ENCODE data around the gene EIF4G3.
"Not testable (repeated sequence)": the region's sequence is repeated elsewhere in the genome, so short reads cannot be mapped to it uniquely, and the experiment has no call there.

The EIF4G3 gene

DNA sequence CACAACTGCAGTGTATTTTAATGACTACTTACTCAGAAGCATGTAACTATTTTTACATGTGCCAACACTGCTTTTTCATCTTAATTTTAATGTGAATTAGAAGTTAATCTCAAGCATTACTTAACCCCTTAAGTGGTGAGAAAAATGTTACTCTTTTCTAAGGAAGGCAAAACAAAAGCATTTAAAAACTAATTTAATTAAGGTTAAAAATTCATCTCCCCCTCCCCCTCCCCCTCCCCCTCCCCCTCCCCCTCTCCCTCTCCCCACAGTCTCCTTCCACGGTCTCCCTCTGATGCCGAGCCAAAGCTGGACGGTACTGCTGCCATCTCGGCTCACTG is 362.2 kb downstream of the EIF4G3 start:
- TF ChIP-seq, protein P1, sequence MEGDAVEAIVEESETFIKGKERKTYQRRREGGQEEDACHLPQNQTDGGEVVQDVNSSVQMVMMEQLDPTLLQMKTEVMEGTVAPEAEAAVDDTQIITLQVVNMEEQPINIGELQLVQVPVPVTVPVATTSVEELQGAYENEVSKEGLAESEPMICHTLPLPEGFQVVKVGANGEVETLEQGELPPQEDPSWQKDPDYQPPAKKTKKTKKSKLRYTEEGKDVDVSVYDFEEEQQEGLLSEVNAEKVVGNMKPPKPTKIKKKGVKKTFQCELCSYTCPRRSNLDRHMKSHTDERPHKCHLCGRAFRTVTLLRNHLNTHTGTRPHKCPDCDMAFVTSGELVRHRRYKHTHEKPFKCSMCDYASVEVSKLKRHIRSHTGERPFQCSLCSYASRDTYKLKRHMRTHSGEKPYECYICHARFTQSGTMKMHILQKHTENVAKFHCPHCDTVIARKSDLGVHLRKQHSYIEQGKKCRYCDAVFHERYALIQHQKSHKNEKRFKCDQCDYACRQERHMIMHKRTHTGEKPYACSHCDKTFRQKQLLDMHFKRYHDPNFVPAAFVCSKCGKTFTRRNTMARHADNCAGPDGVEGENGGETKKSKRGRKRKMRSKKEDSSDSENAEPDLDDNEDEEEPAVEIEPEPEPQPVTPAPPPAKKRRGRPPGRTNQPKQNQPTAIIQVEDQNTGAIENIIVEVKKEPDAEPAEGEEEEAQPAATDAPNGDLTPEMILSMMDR (IDR thresholded peaks at IDR 0.05; ENCODE audit: low read depth, low read length): no peak
- no peak for DNase-seq
- Histone ChIP-seq H3K4me3 (ENCODE audit: low read depth, low read length) (no peak overlapping the region), H3K27ac (no peak overlapping the region), H3K9me3 (ENCODE audit: severe bottlenecking) (no peaks in the 10 kb centered on the region), H3K36me3 (peaks cover 20% of the 10 kb centered on the region), H3K27me3 (ENCODE audit: insufficient read depth, low read depth, severe bottlenecking) (no peaks in the 10 kb centered on the region)

DNA sequence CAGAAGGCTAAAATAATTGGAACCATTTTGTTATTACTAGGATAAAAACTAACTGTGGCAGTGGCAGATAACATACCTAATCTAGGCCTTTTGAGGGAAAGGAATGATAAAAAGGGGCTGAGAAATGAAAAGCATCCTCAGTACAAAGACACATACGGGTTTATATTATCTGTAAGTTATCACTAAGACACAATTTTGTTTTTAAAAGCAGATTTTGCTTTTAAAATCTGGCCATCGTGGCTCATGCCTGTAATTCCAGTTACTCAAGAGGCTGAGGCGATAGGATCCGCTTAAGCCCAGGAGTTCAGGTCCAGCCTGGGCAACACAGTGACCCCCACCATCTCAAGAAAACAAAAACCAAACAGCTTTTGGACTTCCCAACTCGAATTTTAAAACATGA is 364.8 kb downstream of the EIF4G3 start:
- TF ChIP-seq, protein P1 (IDR thresholded peaks at IDR 0.05; ENCODE audit: low read depth, low read length): no peak
- H3K27me3 ChIP-seq (ENCODE audit: insufficient read depth, low read depth, severe bottlenecking): no peaks in the 10 kb centered on the region
- no peak overlapping the region for H3K4me3 ChIP-seq (ENCODE audit: low read depth, low read length)
- no peak for DNase-seq
- H3K36me3 ChIP-seq: peaks cover 21% of the 10 kb centered on the region
- no peaks in the 10 kb centered on the region for H3K9me3 ChIP-seq (ENCODE audit: severe bottlenecking)
- H3K27ac ChIP-seq: no peak overlapping the region

DNA sequence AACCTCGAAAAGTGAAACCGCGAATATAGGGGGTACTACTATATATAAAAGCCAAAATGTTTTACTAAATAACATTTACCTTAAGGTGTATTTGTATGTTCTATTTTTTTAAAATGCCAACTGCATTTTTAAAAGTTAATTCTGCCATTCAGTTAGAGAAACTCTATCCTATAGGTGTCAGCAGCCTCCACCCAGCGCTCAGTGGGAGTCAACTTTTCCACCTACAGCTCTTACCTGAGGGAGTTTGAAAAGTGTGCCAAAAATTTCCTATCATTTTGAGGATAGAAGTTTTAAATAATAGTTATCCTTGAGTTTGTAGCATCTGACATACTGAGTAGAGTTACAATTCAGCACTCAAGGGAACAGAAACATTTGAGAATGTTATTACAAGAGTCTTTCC is 383.5 kb downstream of the EIF4G3 start:
- Histone ChIP-seq H3K27me3 (ENCODE audit: insufficient read depth, low read depth, severe bottlenecking) (no peaks in the 10 kb centered on the region), H3K27ac (no peak overlapping the region), H3K4me3 (ENCODE audit: low read depth, low read length) (no peak overlapping the region), H3K9me3 (ENCODE audit: severe bottlenecking) (no peaks in the 10 kb centered on the region), H3K36me3 (no peaks in the 10 kb centered on the region)
- DNase-seq: no peak
- TF ChIP-seq, protein P1 (IDR thresholded peaks at IDR 0.05; ENCODE audit: low read depth, low read length): no peak

DNA sequence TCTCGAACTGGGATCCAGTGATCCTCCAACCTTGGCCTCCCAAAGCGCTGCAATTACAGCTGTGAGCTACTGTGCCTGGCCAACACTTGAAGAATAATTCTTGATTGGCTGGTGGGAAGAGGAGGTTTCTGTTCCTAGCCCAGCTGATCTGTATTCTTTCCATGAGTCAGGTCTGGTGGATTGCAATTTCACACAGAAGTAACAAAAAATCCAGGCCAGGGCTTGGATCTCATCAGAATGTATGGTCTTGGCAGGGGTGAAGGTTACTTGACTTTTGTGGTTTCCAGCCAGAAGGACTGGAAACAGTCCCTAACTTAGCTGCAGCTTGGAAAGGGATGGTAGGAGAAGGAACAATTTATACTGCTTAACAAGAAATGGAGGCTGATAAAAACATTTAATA is 384.5 kb downstream of the EIF4G3 start:
- no peak for DNase-seq
- Histone ChIP-seq H3K36me3 (no peaks in the 10 kb centered on the region), H3K27me3 (ENCODE audit: insufficient read depth, low read depth, severe bottlenecking) (no peaks in the 10 kb centered on the region), H3K4me3 (ENCODE audit: low read depth, low read length) (no peak overlapping the region), H3K27ac (no peak overlapping the region), H3K9me3 (ENCODE audit: severe bottlenecking) (no peaks in the 10 kb centered on the region)
- TF ChIP-seq, protein P1 (IDR thresholded peaks at IDR 0.05; ENCODE audit: low read depth, low read length): no peak

DNA sequence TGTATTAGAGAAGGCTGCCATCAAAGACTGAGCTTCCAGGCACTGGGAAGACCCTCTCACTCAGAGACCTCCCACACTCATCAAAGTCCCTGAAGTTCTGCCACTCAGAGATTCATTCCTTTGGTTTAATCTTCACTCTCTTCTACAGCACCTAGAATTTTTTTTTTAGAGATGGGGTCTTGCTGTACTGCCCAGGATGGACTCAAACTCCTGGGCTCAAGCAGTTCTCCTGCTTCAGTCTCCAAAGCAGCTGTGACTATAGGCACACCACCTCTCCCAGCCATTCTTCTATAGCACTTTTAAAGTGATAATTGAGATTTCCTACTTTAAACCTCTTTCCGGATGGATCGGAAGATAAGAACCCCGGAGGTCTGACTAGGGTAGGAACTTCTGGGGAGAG is 385.9 kb downstream of the EIF4G3 start:
- Histone ChIP-seq H3K9me3 (ENCODE audit: severe bottlenecking) (no peaks in the 10 kb centered on the region), H3K4me3 (ENCODE audit: low read depth, low read length) (no peak overlapping the region), H3K36me3 (peaks cover 6% of the 10 kb centered on the region), H3K27ac (no peak overlapping the region), H3K27me3 (ENCODE audit: insufficient read depth, low read depth, severe bottlenecking) (no peaks in the 10 kb centered on the region)
- no peak for DNase-seq
- TF ChIP-seq, protein P1 (IDR thresholded peaks at IDR 0.05; ENCODE audit: low read depth, low read length): no peak

DNA sequence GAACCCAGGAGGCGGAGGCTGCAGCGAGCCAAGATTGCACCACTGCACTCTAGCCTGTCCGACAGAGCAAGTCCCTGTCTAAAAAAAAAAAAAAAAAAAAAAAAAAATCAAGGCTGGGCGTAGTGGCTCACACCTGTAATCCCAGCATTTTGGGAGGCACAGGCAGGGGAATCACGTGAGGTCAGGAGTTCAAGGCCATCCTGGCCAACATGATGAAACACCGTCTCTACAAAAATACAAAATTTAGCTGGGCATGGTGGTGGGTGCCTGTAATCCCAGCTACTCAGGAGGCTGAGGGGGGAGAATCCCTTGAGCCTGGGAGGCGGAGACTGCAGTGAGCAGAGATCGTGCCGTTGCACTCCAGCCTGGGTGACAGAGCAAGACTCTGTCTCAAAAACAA is 387.1 kb downstream of the EIF4G3 start:
- not testable (repeated sequence) for H3K27me3 ChIP-seq (ENCODE audit: insufficient read depth, low read depth, severe bottlenecking); DNase-seq; H3K27ac ChIP-seq; H3K4me3 ChIP-seq (ENCODE audit: low read depth, low read length); H3K9me3 ChIP-seq (ENCODE audit: severe bottlenecking)
- peaks cover 13% of the 10 kb centered on the region for H3K36me3 ChIP-seq
